HEK293T (cell line): ENCODE measurements around the gene KLHL29.

ENCODE experiments used
- CTCF ChIA-PET: fragments of 350-600 bp; formaldehyde crosslinking; extraction: SDS; loops from one replicate; lab custom pipeline; 2021; ENCODE audit warnings: antibody characterized with exemption, inconsistent platforms; lab: Yijun Ruan, JAX
- POLR2A ChIA-PET: fragments of 350-600 bp; formaldehyde crosslinking; extraction: SDS; loops from one replicate; lab custom pipeline; 2020; ENCODE audit warnings: antibody characterized with exemption, inconsistent platforms; lab: Yijun Ruan, JAX
- DNase-seq: peaks from one replicate; pipeline ENCODE4 v3.0.0; 2012; ENCODE audit warnings: mixed read lengths; ENCODE audit errors: extremely low spot score
- ARNT ChIP-seq: fragments of 450-650 bp; IDR thresholded peaks from 2 replicates; pipeline ENCODE4 v1.6.1; 2017; ENCODE audit warnings: mild to moderate bottlenecking
- BHLHE40 ChIP-seq: fragments of 450-650 bp; IDR thresholded peaks from 2 replicates; pipeline ENCODE4 v1.6.1; 2016; ENCODE audit warnings: mild to moderate bottlenecking, moderate library complexity, borderline replicate concordance
- CTBP1 ChIP-seq: fragments of 450-650 bp; IDR thresholded peaks from 2 replicates; pipeline ENCODE4 v1.6.1; 2016; ENCODE audit warnings: borderline replicate concordance
- ELF4 ChIP-seq: fragments of 450-650 bp; IDR thresholded peaks from 2 replicates; pipeline ENCODE4 v1.6.1; 2017; ENCODE audit warnings: antibody characterized with exemption
- FOXA1 ChIP-seq: fragments of 450-650 bp; IDR thresholded peaks from 2 replicates; pipeline ENCODE4 v1.6.1; 2016; ENCODE audit warnings: mild to moderate bottlenecking
- FOXK2 ChIP-seq: fragments of 450-650 bp; IDR thresholded peaks from 2 replicates; pipeline ENCODE4 v1.6.1; 2016; ENCODE audit warnings: mild to moderate bottlenecking
- FOXM1 ChIP-seq: fragments of 450-650 bp; IDR thresholded peaks from 2 replicates; pipeline ENCODE4 v1.6.1; 2017; ENCODE audit warnings: mild to moderate bottlenecking, borderline replicate concordance
- HDGF ChIP-seq: fragments of 450-650 bp; IDR thresholded peaks from 2 replicates; pipeline ENCODE4 v1.6.1; 2017; ENCODE audit warnings: antibody characterized with exemption, borderline replicate concordance
- L3MBTL2 ChIP-seq: fragments of 450-650 bp; conservative IDR thresholded peaks from 2 replicates; pipeline ENCODE4 v1.6.1; 2016; ENCODE audit warnings: mild to moderate bottlenecking
- LEF1 ChIP-seq: fragments of 450-650 bp; IDR thresholded peaks from 2 replicates; pipeline ENCODE4 v1.6.1; 2017; ENCODE audit warnings: mild to moderate bottlenecking, borderline replicate concordance
- NFRKB ChIP-seq: fragments of 450-650 bp; IDR thresholded peaks from 2 replicates; pipeline ENCODE4 v1.6.1; 2016; ENCODE audit warnings: mild to moderate bottlenecking, moderate library complexity
- PKNOX1 ChIP-seq: fragments of 450-650 bp; IDR thresholded peaks from 2 replicates; pipeline ENCODE4 v1.6.1; 2016
- SP1 ChIP-seq: fragments of 450-650 bp; IDR thresholded peaks from 2 replicates; pipeline ENCODE4 v1.6.1; 2017
- SUZ12 ChIP-seq: fragments of 450-650 bp; IDR thresholded peaks from 2 replicates; pipeline ENCODE4 v1.6.1; 2016; ENCODE audit warnings: mild to moderate bottlenecking
- TARDBP ChIP-seq: fragments of 450-650 bp; IDR thresholded peaks from 2 replicates; pipeline ENCODE4 v1.6.1; 2016
- ZNF384 ChIP-seq: fragments of 450-650 bp; IDR thresholded peaks from 2 replicates; pipeline ENCODE4 v1.6.1; 2016

The KLHL29 gene

GRCh38 chr2:23409248-23409647 is 24.3 kb downstream of the KLHL29 start:
- TF ChIP-seq HDGF (no peak), FOXA1 (no peak), FOXK2 (no peak), PKNOX1 (no peak), ZNF384 (no peak), SUZ12 (no peak), ELF4 (no peak), NFRKB (no peak), SP1 (no peak), CTBP1 (no peak), TARDBP (no peak), L3MBTL2 (no peak), LEF1 (no peak), ARNT (no peak), FOXM1 (no peak), BHLHE40 (no peak)
- ChIA-PET POLR2A (no interaction called here), CTCF (no interaction called here)
- no peak for DNase-seq

- no peak for TF ChIP-seq FOXA1
- no peak for TF ChIP-seq SUZ12
- TF ChIP-seq FOXK2: no peak
- no peak for TF ChIP-seq LEF1
- TF ChIP-seq HDGF: no peak
- TF ChIP-seq TARDBP: no peak
- TF ChIP-seq SP1: no peak
- TF ChIP-seq FOXM1: no peak
- TF ChIP-seq ZNF384: no peak
- TF ChIP-seq NFRKB: no peak
- CTCF ChIA-PET: no interaction called here
- POLR2A ChIA-PET: no interaction called here
- DNase-seq: no peak
Measured at GRCh38 chr2:23410596-23410995, 25.6 kb downstream of the KLHL29 start.

GRCh38 chr2:23411752-23412431 is 26.9 kb downstream of the KLHL29 start:
- CTCF ChIA-PET: interaction anchor here (0.6 kb wide), 1 partner anchor 242 kb away, joined by 4 read pairs; no protein-coding TSS in a partner anchor
- TF ChIP-seq FOXA1: no peak
- TF ChIP-seq L3MBTL2: no peak
- no peak for TF ChIP-seq SUZ12
- no peak for TF ChIP-seq ARNT
- no peak for TF ChIP-seq FOXK2
- no peak for TF ChIP-seq ZNF384
- no peak for TF ChIP-seq LEF1
- no peak for TF ChIP-seq HDGF
- no peak for TF ChIP-seq TARDBP
- no peak for TF ChIP-seq BHLHE40
- TF ChIP-seq FOXM1: no peak
- TF ChIP-seq SP1: no peak
- no peak for TF ChIP-seq CTBP1
- no peak for TF ChIP-seq ELF4
- TF ChIP-seq PKNOX1: no peak
- TF ChIP-seq NFRKB: no peak
- DNase-seq: no peak
- POLR2A ChIA-PET: interaction anchor here (0.6 kb wide), 1 partner anchor 8 kb away, joined by 3 read pairs; no protein-coding TSS in a partner anchor

GRCh38 chr2:23412556-23413155 is 27.7 kb downstream of the KLHL29 start:
- POLR2A ChIA-PET: no interaction called here
- TF ChIP-seq SUZ12 (no peak), ELF4 (no peak), L3MBTL2 (no peak), LEF1 (no peak), ZNF384 (no peak), TARDBP (no peak)
- no peak for DNase-seq
- CTCF ChIA-PET: no interaction called here

- DNase-seq: no peak
- no peak for TF ChIP-seq CTBP1
- no peak for TF ChIP-seq LEF1
- TF ChIP-seq ZNF384: no peak
- TF ChIP-seq PKNOX1: no peak
- TF ChIP-seq FOXK2: no peak
- no peak for TF ChIP-seq ELF4
- TF ChIP-seq SP1: no peak
- no peak for TF ChIP-seq L3MBTL2
- no peak for TF ChIP-seq HDGF
- TF ChIP-seq BHLHE40: no peak
- TF ChIP-seq ARNT: no peak
- ChIA-PET CTCF (no interaction called here), POLR2A (no interaction called here)
Measured at GRCh38 chr2:23413641-23414040, 28.7 kb downstream of the KLHL29 start.

GRCh38 chr2:23414106-23414505 is 29.1 kb downstream of the KLHL29 start:
- POLR2A ChIA-PET: no interaction called here
- DNase-seq: no peak
- no peak for TF ChIP-seq FOXA1
- TF ChIP-seq L3MBTL2: no peak
- no peak for TF ChIP-seq CTBP1
- TF ChIP-seq FOXK2: no peak
- TF ChIP-seq LEF1: no peak
- no peak for TF ChIP-seq ZNF384
- TF ChIP-seq BHLHE40: no peak
- CTCF ChIA-PET: no interaction called here
